Type B pancreatic cell (in vitro differentiated cells): Measurements from ENCODE around the gene STIM1. TPM values are rescaled to one million over a fixed set of nuclear protein-coding genes. Genes with fewer than 3 reads are reported as not detected.

ENCODE experiments used
- DNase-seq: peaks from one replicate; pipeline ENCODE4 v3.0.0; 2021; ENCODE audit warnings: mixed read lengths; ENCODE audit not compliant: unreplicated experiment; ENCODE audit errors: extremely low spot score
- H3K27ac Mint-ChIP-seq: 2 replicates; pipeline ENCODE4 v1.8.0; 2021; ENCODE audit warnings: mild to moderate bottlenecking, mixed read lengths
- H3K27me3 Mint-ChIP-seq: 2 replicates; pipeline ENCODE4 v1.8.0; 2021; ENCODE audit warnings: mixed read lengths
- H3K36me3 Mint-ChIP-seq: 2 replicates; pipeline ENCODE4 v1.8.0; 2021; ENCODE audit warnings: mixed read lengths
- H3K4me1 Mint-ChIP-seq: one replicate; pipeline ENCODE4 v1.8.0; 2021; ENCODE audit warnings: mixed read lengths; ENCODE audit not compliant: unreplicated experiment
- H3K4me3 Mint-ChIP-seq: 2 replicates; pipeline ENCODE4 v1.8.0; 2021; ENCODE audit warnings: mild to moderate bottlenecking, mixed read lengths
- H3K9me3 Mint-ChIP-seq: 2 replicates; pipeline ENCODE4 v1.8.0; 2021; ENCODE audit warnings: mixed read lengths
- CTCF ChIP-seq: fragments of 200-600 bp; sonication (generic); conservative IDR thresholded peaks from 2 replicates; pipeline ENCODE4 v1.5.0; 2021; ENCODE audit warnings: antibody characterized with exemption, mild to moderate bottlenecking
- total RNA-seq: library from RNA; stranded (reverse); gene quantifications from 2 replicates; pipeline ENCODE4 v1.2.1, GENCODE V29; 2021; ENCODE audit warnings: low replicate concordance

STIM1 gene
- total RNA-seq, 1 donor from 2014 or later = 38.9 TPM

GRCh38 chr11:3822312-3822711 is 33.2 kb upstream of the STIM1 start:
- peaks cover 27% of the 10 kb centered on the region for H3K36me3 Mint-ChIP-seq
- H3K9me3 Mint-ChIP-seq = no peaks in the 10 kb centered on the region
- H3K4me1 Mint-ChIP-seq = no peaks in the 10 kb centered on the region
- H3K4me3 Mint-ChIP-seq = no peak overlapping the region
- no peak for TF ChIP-seq CTCF
- no peaks in the 10 kb centered on the region for H3K27me3 Mint-ChIP-seq
- no peak for DNase-seq
- H3K27ac Mint-ChIP-seq = no peak overlapping the region

- Mint-ChIP-seq H3K4me3 (no peak overlapping the region), H3K27ac (no peak overlapping the region), H3K4me1 (no peaks in the 10 kb centered on the region), H3K36me3 (peaks cover 32% of the 10 kb centered on the region), H3K27me3 (no peaks in the 10 kb centered on the region), H3K9me3 (no peaks in the 10 kb centered on the region)
- no peak for DNase-seq
- TF ChIP-seq CTCF = no peak
Measured at GRCh38 chr11:3823303-3823702, 32.2 kb upstream of the STIM1 start.

- no peaks in the 10 kb centered on the region for H3K9me3 Mint-ChIP-seq
- no peak overlapping the region for H3K4me3 Mint-ChIP-seq
- no peaks in the 10 kb centered on the region for H3K27me3 Mint-ChIP-seq
- H3K36me3 Mint-ChIP-seq = peaks cover 32% of the 10 kb centered on the region
- no peak for TF ChIP-seq CTCF
- H3K27ac Mint-ChIP-seq = no peak overlapping the region
- H3K4me1 Mint-ChIP-seq = no peaks in the 10 kb centered on the region
- no peak for DNase-seq
Measured at GRCh38 chr11:3823762-3824506, 31.5 kb upstream of the STIM1 start.

GRCh38 chr11:3824714-3825472 is 30.6 kb upstream of the STIM1 start:
- H3K4me1 Mint-ChIP-seq = no peaks in the 10 kb centered on the region
- H3K4me3 Mint-ChIP-seq = no peak overlapping the region
- no peak for DNase-seq

More at GRCh38 chr11:3824714-3825472, 30.6 kb upstream of the STIM1 start:
- Mint-ChIP-seq H3K9me3 (no peaks in the 10 kb centered on the region), H3K27ac (no peak overlapping the region), H3K27me3 (no peaks in the 10 kb centered on the region), H3K36me3 (peaks cover 32% of the 10 kb centered on the region)
- peak; percentile 73 for TF ChIP-seq CTCF
